Superior temporal gyrus (tissue), 1 donor: ENCODE data around the gene CDK14.
A peak's percentile ranks its signal among the peaks of the same experiment; 100 is the strongest.

Experiments
- DNase-seq: peaks from one replicate; pipeline ENCODE4 v3.0.0-alpha.2; 2016; ENCODE audit errors: extremely low spot score

Gene CDK14

GRCh38 chr7:90841759-90842429 is 245.8 kb downstream of the CDK14 start:
- no peak for DNase-seq

- DNase-seq = no peak
Observed at GRCh38 chr7:90842430-90842788, 246.3 kb downstream of the CDK14 start.

GRCh38 chr7:90843472-90843871 is 247.4 kb downstream of the CDK14 start:
- DNase-seq = no peak

GRCh38 chr7:90844421-90844820 is 248.3 kb downstream of the CDK14 start:
- no peak for DNase-seq

GRCh38 chr7:90846192-90846591 is 250.1 kb downstream of the CDK14 start:
- no peak for DNase-seq

GRCh38 chr7:90850066-90850465 is 253.9 kb downstream of the CDK14 start:
- no peak for DNase-seq

DNA sequence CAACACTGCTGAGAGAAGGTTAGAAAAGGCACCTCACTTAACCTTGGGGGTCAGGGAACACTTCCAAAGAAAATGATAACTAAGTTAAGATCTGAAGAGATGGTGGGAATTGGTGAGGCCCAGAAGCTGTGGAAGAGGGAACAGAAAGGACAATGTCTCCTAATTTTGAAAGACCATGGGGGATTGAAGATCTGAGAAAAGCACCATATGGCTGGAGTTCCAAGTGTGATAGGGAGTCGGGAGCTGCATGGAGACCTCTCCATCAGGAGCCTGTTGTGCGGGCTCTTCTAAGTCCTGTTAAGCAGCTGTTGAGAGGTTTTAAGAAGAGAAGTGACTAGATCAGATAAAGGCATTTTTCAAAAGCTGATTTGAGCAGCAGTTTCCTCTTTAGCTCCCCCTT is 254.3 kb downstream of the CDK14 start:
- DNase-seq = no peak

DNA sequence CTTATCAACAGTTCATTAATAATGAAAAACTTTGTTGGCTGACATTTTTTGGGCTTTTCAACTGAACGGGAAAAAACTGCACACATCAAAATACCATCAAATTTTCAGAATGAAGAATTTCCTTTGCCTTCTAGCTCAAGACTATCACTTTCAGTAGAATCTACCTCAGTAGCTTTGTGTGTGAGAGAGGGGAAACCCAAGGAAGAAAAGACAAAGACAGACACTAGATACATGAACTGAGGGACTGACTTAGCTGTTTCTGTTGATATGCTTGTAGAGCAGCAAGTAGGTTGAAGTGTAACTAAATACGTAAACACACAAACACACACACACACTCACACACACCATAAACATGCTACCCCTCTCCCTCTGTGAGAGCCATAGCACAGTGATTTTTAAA is 257.1 kb downstream of the CDK14 start:
- DNase-seq = no peak

DNA sequence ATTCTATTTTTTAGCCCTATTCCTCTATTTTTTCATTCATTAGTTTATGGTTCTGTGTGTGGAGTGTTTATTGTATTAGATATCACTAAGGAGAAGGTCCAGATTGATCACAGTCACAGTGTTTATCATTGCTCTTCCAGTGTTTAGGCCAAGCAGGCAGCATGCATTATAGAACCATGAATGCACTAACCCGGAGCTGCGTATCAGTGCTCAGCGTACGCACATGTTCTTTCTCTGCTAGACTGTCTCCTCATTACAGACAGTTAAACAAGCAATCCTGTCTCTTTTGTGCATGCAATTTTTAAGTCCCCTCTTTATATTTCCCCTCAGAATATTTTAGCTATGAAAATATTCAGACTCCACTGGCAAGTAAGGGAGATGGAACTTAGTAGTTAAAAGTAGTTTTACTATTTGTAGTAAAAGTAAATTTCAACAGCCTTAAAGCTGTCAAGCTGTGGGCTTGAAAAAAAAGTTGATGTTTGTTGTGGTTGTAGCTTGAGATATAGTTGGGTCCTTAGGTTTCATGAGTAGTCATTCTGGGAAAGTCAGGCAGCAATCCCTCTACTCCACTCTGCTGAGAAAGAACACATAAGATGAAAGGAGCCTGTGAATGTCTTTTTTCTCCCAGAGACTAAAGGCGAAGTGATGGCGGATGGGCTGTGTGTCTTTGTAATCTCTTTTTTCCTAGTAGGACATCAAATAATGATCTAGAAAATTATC is 260.4 kb downstream of the CDK14 start:
- no peak for DNase-seq

- no peak for DNase-seq
Observed at GRCh38 chr7:90857603-90858002, 261.5 kb downstream of the CDK14 start.

DNA sequence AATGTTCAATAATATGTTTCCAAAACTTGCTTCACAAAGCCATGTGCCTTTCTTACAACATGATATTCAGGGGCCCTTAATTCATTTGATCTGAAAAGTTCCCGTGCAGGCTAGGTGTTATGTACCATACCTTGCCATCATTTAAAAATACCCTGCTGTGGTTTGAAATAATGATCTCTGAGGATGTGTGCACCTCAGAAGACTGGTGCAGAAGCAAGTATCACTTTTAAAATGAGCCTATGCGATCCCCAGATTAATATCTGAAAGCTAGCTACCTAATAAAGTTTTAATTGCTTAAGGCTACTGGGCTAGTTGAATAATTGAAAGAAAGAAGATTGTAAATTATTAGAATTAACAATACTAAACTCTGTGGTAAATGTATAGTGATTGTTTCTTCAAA is 262.4 kb downstream of the CDK14 start:
- no peak for DNase-seq

GRCh38 chr7:90859521-90859920 is 263.4 kb downstream of the CDK14 start:
- no peak for DNase-seq

DNA sequence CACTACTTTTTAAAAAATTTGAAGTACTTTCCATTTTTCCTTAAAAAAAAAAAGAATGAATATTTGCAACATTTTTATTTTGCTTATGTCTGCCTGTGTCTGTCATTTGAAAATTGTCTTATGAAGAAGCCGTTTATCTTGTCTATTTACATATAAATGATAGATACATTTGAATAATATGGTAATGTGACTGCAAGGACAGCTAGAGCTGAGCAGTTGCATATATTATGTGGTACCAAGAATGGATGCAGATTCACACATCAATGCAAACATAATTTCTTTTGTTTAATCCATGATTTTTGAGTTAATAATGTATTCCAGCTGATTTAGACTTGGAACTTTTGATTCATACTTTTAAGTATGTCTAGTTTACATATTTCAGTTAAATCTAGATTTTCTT is 268.0 kb downstream of the CDK14 start:
- no peak for DNase-seq

DNA sequence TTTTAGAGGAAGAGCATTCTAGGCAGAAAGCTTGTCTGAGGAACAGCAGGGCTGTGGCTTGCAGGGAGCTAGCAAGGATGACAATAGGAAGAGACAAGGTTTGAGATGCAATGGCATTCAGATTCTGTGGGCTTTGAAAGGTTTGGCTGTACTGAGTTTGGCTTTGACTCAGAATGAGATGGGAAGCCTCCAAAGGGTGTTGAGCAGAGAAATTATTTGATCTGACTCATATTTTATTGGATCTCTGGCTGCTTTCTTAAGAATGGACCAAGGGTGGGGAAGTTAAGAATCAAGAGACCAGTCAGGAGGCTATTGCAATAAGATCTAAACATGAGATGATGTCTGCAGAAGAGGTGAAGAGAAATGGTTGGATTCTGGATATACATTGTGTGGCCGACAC is 273.2 kb downstream of the CDK14 start:
- DNase-seq = no peak

DNA sequence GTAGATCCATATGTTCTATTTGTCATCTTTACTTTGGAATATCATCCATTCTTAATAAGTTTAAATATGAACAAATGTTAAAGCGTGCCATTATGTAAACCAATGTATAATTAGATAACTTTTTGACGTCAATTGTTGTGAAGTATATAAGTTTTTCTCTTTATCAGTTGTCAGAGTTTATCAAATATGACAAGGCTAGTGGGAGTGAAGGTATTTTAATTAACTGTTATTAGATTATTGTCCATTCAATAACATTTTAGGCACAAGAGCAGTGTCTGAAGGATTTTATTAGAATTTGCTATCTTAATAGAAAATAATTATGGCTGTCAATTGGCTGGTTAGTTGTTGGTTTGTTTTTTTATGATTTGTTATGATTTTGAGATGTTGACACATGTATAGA is 280.6 kb downstream of the CDK14 start:
- no peak for DNase-seq

DNA sequence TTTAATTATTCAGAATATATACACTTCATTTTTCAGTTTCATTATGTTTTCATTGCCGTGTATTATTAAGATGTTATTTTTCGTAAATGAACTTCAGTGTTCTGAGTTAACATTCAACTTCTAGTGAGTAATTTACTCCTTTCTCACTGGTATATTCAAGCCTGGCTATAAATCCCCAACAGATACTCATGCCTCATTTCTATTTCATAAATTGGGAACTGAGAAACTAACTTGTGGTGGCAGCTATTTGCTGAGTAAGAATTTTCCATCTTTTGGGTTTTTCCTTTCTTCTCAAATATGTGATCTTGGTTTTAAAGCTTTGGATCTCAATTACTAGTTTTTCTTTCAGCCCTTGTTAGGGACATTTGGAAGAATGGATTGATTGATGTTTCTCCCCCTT is 281.1 kb downstream of the CDK14 start:
- DNase-seq = no peak

GRCh38 chr7:90879924-90880323 is 283.8 kb downstream of the CDK14 start:
- no peak for DNase-seq

DNA sequence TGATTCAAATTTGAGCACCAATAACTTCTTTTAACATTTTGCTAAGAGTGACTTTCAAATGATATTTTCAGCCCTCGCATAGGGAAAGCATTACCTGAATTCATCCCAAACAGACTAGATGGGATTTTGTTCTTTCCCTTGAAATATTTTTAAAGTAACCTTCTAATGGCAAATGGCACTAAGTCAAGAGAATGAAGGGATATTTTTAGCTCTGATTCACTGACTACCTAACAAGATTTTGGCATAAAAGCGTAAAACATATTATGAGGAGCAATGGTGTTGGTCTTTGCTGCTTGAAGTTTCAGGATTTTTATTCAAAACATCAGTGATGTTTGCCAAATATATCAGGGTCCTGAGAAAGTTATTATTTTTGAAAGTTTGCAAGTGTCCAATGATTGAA is 290.3 kb downstream of the CDK14 start:
- no peak for DNase-seq

DNA sequence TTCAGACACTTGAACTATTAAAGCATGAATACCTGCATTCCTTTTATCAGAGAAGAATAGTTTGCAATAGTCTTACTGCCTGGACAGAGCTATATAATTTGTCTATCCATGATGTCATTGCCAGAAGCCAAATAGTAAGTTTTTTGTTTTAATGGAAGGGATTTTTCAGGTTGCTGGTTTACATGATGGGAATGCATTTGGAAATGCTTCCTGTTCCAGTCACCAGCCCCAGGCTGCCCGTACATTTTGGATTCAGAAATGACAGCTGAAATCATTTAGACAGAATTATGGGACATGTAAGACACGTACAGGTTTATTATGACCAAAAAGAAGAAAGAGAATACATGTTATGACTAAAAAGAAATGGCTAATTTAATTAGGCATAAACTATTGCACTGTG is 293.1 kb downstream of the CDK14 start:
- DNase-seq = no peak

- DNase-seq = no peak
Observed at GRCh38 chr7:90889644-90890043, 293.5 kb downstream of the CDK14 start.

DNA sequence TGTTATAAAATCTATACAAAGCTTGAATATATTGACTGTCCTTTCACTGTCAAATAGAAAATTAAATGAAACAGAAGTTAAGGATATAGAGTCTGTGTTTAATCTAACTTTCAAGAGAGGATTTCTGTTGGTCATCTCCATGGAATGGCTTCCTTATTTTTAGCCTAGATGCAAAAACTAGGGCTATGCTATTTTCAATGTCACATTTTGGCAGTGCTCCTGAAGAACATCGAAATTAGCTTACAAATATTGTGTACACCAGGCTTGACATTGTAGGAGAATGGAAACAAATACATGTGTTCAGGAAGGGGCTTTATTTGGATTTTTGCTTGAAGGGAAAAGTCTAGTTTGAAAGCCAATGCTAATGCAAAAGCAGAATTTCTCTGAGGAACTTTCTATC is 295.4 kb downstream of the CDK14 start:
- no peak for DNase-seq

DNA sequence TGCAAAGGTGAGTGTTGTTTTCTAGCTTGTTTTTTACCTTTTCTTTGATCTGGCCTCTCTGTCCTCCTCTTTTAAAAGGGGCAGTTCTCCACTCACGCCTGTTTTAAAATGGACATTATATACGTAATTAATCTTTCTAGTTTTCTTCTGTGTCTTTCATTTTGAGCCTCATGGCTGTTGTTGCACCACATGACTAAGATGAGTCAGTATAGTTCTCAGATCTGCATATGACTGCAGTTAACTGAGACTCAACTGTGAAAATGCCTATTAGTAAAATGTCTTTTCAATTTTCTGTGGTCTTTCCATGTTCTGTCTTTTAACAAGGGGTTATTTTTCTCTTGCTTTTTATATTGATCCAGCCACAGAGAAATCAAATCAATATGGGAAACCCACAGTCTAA is 296.1 kb downstream of the CDK14 start:
- peak; percentile 37 for DNase-seq

- DNase-seq = no peak
Observed at GRCh38 chr7:90894122-90894521, 298.0 kb downstream of the CDK14 start.

DNA sequence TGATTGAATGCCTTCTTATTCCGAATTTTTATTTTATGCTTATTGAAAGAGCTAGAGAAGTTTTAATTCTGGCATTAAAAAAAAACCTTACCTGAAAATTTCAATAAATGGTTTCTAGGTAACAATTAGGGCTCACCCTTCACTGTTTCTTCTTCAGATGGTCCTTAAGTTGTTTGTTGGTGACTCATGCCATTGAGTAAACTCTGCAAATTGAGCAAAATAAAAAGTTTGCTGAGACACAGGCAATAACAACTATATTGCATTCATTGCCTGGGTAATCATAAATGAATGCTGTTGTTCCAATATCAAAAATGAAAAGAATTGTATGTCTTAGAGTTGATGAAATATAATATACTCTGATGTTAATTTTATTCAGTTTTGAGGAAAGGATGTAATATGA is 300.3 kb downstream of the CDK14 start:
- DNase-seq = no peak
